Stimulated activated effector memory CD8-positive, alpha-beta T cell treated with anti-CD3 and anti-CD28 coated beads, Interleukin-12 subunit alpha, Interleukin-12 subunit beta, amount 100 ng/mL, for 72 hours (primary cell): ENCODE measurements around the gene RABGAP1L.
A peak's percentile ranks its signal among the peaks of the same experiment; 100 is the strongest.
"Not testable (repeated sequence)": the region's sequence is repeated elsewhere in the genome, so short reads cannot be mapped to it uniquely, and the experiment has no call there.

Experiments
- ATAC-seq: fragments of 150-1000 bp; cut with Tn5 transposase; 2 replicates; pipeline ENCODE4 v1.10.0; 2021
- DNase-seq, 2 donors: peaks; one replicate each; pipeline ENCODE4 v3.0.0; 2021 to 2022; ENCODE audit warnings: low spot score in 2 of 2
- H3K27ac Mint-ChIP-seq: one replicate; pipeline ENCODE4 v1.8.0; 2022; ENCODE audit warnings: mild to moderate bottlenecking, mixed read lengths
- H3K36me3 Mint-ChIP-seq: one replicate; pipeline ENCODE4 v1.8.0; 2022; ENCODE audit warnings: mild to moderate bottlenecking, mixed read lengths
- H3K4me1 Mint-ChIP-seq: one replicate; pipeline ENCODE4 v1.8.0; 2022; ENCODE audit warnings: mixed read lengths
- H3K4me3 Mint-ChIP-seq: one replicate; pipeline ENCODE4 v1.8.0; 2022; ENCODE audit warnings: mild to moderate bottlenecking, mixed read lengths
- H3K9me3 Mint-ChIP-seq: one replicate; pipeline ENCODE4 v1.8.0; 2022; ENCODE audit warnings: mixed read lengths

Gene RABGAP1L

GRCh38 chr1:174230399-174230798 is 71.1 kb downstream of the RABGAP1L start:
- peaks cover 5% of the 10 kb centered on the region for H3K9me3 Mint-ChIP-seq
- H3K4me3 Mint-ChIP-seq: no peak overlapping the region
- peaks cover 68% of the 10 kb centered on the region for H3K36me3 Mint-ChIP-seq
- H3K4me1 Mint-ChIP-seq: peaks cover 22% of the 10 kb centered on the region
- no peak for ATAC-seq
- no peak for DNase-seq
- H3K27ac Mint-ChIP-seq: no peak overlapping the region

- Mint-ChIP-seq H3K36me3 (peaks cover 48% of the 10 kb centered on the region), H3K27ac (no peak overlapping the region), H3K4me3 (no peak overlapping the region), H3K9me3 (peaks cover 5% of the 10 kb centered on the region), H3K4me1 (peaks cover 6% of the 10 kb centered on the region)
- DNase-seq (no peak), ATAC-seq (no peak)
Measured at GRCh38 chr1:174232761-174233160, 73.4 kb downstream of the RABGAP1L start.

GRCh38 chr1:174238845-174239501 is 79.7 kb downstream of the RABGAP1L start:
- DNase-seq, ATAC-seq, H3K27ac Mint-ChIP-seq, H3K9me3 Mint-ChIP-seq, H3K4me3 Mint-ChIP-seq: not testable (repeated sequence)
- H3K4me1 Mint-ChIP-seq: peaks cover 11% of the 10 kb centered on the region
- H3K36me3 Mint-ChIP-seq: peaks cover 40% of the 10 kb centered on the region

GRCh38 chr1:174239541-174239940 is 80.2 kb downstream of the RABGAP1L start:
- Mint-ChIP-seq H3K4me1 (peaks cover 11% of the 10 kb centered on the region), H3K4me3 (no peak overlapping the region), H3K27ac (no peak overlapping the region), H3K9me3 (no peaks in the 10 kb centered on the region), H3K36me3 (peaks cover 46% of the 10 kb centered on the region)
- ATAC-seq (no peak), DNase-seq (no peak)

GRCh38 chr1:174242856-174243255 is 83.5 kb downstream of the RABGAP1L start:
- Mint-ChIP-seq H3K9me3 (no peaks in the 10 kb centered on the region), H3K4me1 (peaks cover 11% of the 10 kb centered on the region), H3K36me3 (peaks cover 65% of the 10 kb centered on the region), H3K27ac (no peak overlapping the region), H3K4me3 (no peak overlapping the region)
- no peak for ATAC-seq
- DNase-seq: no peak

GRCh38 chr1:174243451-174244000 is 84.2 kb downstream of the RABGAP1L start:
- DNase-seq: no peak
- peaks cover 65% of the 10 kb centered on the region for H3K36me3 Mint-ChIP-seq
- H3K4me1 Mint-ChIP-seq: peaks cover 11% of the 10 kb centered on the region
- no peak overlapping the region for H3K4me3 Mint-ChIP-seq
- H3K9me3 Mint-ChIP-seq: no peaks in the 10 kb centered on the region
- no peak for ATAC-seq
- no peak overlapping the region for H3K27ac Mint-ChIP-seq

- ATAC-seq: no peak
- peaks cover 10% of the 10 kb centered on the region for H3K4me1 Mint-ChIP-seq
- DNase-seq: no peak
- H3K36me3 Mint-ChIP-seq: peaks cover 63% of the 10 kb centered on the region
- H3K27ac Mint-ChIP-seq: no peak overlapping the region
- no peaks in the 10 kb centered on the region for H3K9me3 Mint-ChIP-seq
- no peak overlapping the region for H3K4me3 Mint-ChIP-seq
Measured at GRCh38 chr1:174244017-174244416, 84.7 kb downstream of the RABGAP1L start.

- Mint-ChIP-seq H3K4me3 (no peak overlapping the region), H3K4me1 (peaks cover 5% of the 10 kb centered on the region), H3K36me3 (peaks cover 56% of the 10 kb centered on the region), H3K27ac (no peak overlapping the region), H3K9me3 (no peaks in the 10 kb centered on the region)
- no peak for DNase-seq
- ATAC-seq: no peak
Measured at GRCh38 chr1:174247472-174247871, 88.2 kb downstream of the RABGAP1L start.

GRCh38 chr1:174248041-174248440 is 88.7 kb downstream of the RABGAP1L start:
- H3K4me3 Mint-ChIP-seq: no peak overlapping the region
- no peaks in the 10 kb centered on the region for H3K9me3 Mint-ChIP-seq
- DNase-seq (no peak), ATAC-seq (no peak)
- peaks cover under 1% of the 10 kb centered on the region for H3K4me1 Mint-ChIP-seq
- peaks cover 56% of the 10 kb centered on the region for H3K36me3 Mint-ChIP-seq
- peak overlapping the region; percentile 23 for H3K27ac Mint-ChIP-seq

GRCh38 chr1:174256386-174256785 is 97.1 kb downstream of the RABGAP1L start:
- Mint-ChIP-seq H3K36me3 (peaks cover 42% of the 10 kb centered on the region), H3K27ac (peak overlapping the region; percentile 6)
- H3K9me3 Mint-ChIP-seq, H3K4me3 Mint-ChIP-seq, ATAC-seq, H3K4me1 Mint-ChIP-seq, DNase-seq: not testable (repeated sequence)

- Mint-ChIP-seq H3K4me1 (no peaks in the 10 kb centered on the region), H3K4me3 (no peak overlapping the region), H3K9me3 (no peaks in the 10 kb centered on the region), H3K36me3 (peaks cover 25% of the 10 kb centered on the region), H3K27ac (no peak overlapping the region)
- DNase-seq (peak; percentile 4 to 61), ATAC-seq (peak; percentile 48)
Measured at GRCh38 chr1:174258148-174258550, 98.8 kb downstream of the RABGAP1L start.

GRCh38 chr1:174262349-174263241 is 103.3 kb downstream of the RABGAP1L start:
- Mint-ChIP-seq H3K4me3 (no peak overlapping the region), H3K36me3 (peaks cover 6% of the 10 kb centered on the region), H3K4me1 (no peaks in the 10 kb centered on the region), H3K27ac (no peak overlapping the region), H3K9me3 (no peaks in the 10 kb centered on the region)
- peak; percentile 45 for ATAC-seq
- DNase-seq: no peak

GRCh38 chr1:174265282-174265681 is 106.0 kb downstream of the RABGAP1L start:
- no peaks in the 10 kb centered on the region for H3K9me3 Mint-ChIP-seq
- ATAC-seq (no peak), DNase-seq (no peak)
- H3K36me3 Mint-ChIP-seq: peaks cover 14% of the 10 kb centered on the region
- H3K4me1 Mint-ChIP-seq: no peaks in the 10 kb centered on the region
- H3K4me3 Mint-ChIP-seq: no peak overlapping the region
- H3K27ac Mint-ChIP-seq: no peak overlapping the region

- no peaks in the 10 kb centered on the region for H3K9me3 Mint-ChIP-seq
- H3K36me3 Mint-ChIP-seq: peaks cover 14% of the 10 kb centered on the region
- H3K4me3 Mint-ChIP-seq: no peak overlapping the region
- no peak overlapping the region for H3K27ac Mint-ChIP-seq
- ATAC-seq (no peak), DNase-seq (no peak)
- no peaks in the 10 kb centered on the region for H3K4me1 Mint-ChIP-seq
Measured at GRCh38 chr1:174266476-174266875, 107.2 kb downstream of the RABGAP1L start.

GRCh38 chr1:174266991-174267612 is 107.8 kb downstream of the RABGAP1L start:
- no peak for ATAC-seq

More at GRCh38 chr1:174266991-174267612, 107.8 kb downstream of the RABGAP1L start:
- H3K4me1 Mint-ChIP-seq: no peaks in the 10 kb centered on the region
- no peak overlapping the region for H3K27ac Mint-ChIP-seq
- H3K4me3 Mint-ChIP-seq: no peak overlapping the region
- peaks cover 14% of the 10 kb centered on the region for H3K36me3 Mint-ChIP-seq
- no peaks in the 10 kb centered on the region for H3K9me3 Mint-ChIP-seq
- DNase-seq: no peak
